HCT116 (cell line): Measurements from ENCODE around the gene COL23A1. TPM values are rescaled to one million over a fixed set of nuclear protein-coding genes. Genes with fewer than 3 reads are reported as not detected.

ENCODE experiments used
- ATAC-seq: fragments of 200-7000 bp; cut with Tn5 transposase; 2 replicates; pipeline ENCODE4 v1.9.1; 2020; ENCODE audit warnings: mild to moderate bottlenecking, moderate library complexity
- BruUV-seq: library from RNA; stranded (reverse); fragments of 400-500 nt; replicated peaks from 2 replicates; lab custom pipeline; 2021; lab: Mats Ljungman, UMichigan
- CTCF ChIA-PET: fragments of 300-600 bp; sonication (Branson Sonifier 250); formaldehyde crosslinking; loops from one replicate; lab custom pipeline; 2021; ENCODE audit warnings: antibody characterized with exemption; lab: Charles Lee
- POLR2A ChIA-PET: fragments of 300-600, 350-600 bp; sonication (Branson Sonifier 250); formaldehyde crosslinking; loops from one replicate; lab custom pipeline; 2021; ENCODE audit warnings: antibody characterized with exemption; lab: Charles Lee
- RAD21 ChIA-PET, 2 experiments: fragments of 300-600 bp; sonication (Branson Sonifier 250); formaldehyde crosslinking; loops; one replicate each; lab custom pipeline; 2023; ENCODE audit warnings: low total read pairs in 2 of 2; ENCODE audit not compliant: uncharacterized antibody in 2 of 2, unreplicated experiment in 2 of 2, low non-redundant PET in 1 of 2; lab: Charles Lee
- DNase-seq: peaks from one replicate; pipeline ENCODE4 v3.0.0-alpha.2; 2010; ENCODE audit warnings: low read depth, low spot score
- H2AFZ ChIP-seq: fragments of 200-600 bp; shearing (Covaris generic), sonication (generic); 2 replicates; pipeline ENCODE4 v1.6.1; 2017; ENCODE audit warnings: low read depth, mixed run types, mixed read lengths, antibody characterized with exemption, low read length; ENCODE audit not compliant: poor library complexity, severe bottlenecking
- H3K27ac ChIP-seq: 2 replicates; pipeline ENCODE4 v1.5.1; 2012; ENCODE audit warnings: low read depth, low read length
- H3K27me3 ChIP-seq: fragments of 200-600 bp; sonication (generic); 2 replicates; pipeline ENCODE4 v1.6.1; 2016; ENCODE audit warnings: mixed run types, low read length, mixed read lengths; ENCODE audit not compliant: insufficient read depth
- H3K36me3 ChIP-seq, 2 experiments: fragments of 200-500 bp in 1 of 2; fragments of 200-600 bp in 1 of 2; sonication (Bioruptor generic) in 1 of 2; sonication (generic) in 1 of 2; 2 replicates each; pipeline versions ENCODE4 v1.5.1 to v1.6.1; 2014 to 2016; ENCODE audit warnings: low read length in 2 of 2, inconsistent platforms in 1 of 2, mixed read lengths in 1 of 2, mixed run types in 1 of 2; ENCODE audit not compliant: insufficient read depth in 2 of 2, control insufficient read depth in 1 of 2
- H3K4me1 ChIP-seq, 2 experiments: fragments of 200-600 bp in 1 of 2; sonication (generic) in 1 of 2; 2 replicates each; pipeline versions ENCODE4 v1.5.1 to v1.6.1; 2012 to 2017; ENCODE audit warnings: low read length in 2 of 2, inconsistent platforms in 1 of 2, mild to moderate bottlenecking in 1 of 2, mixed read lengths in 1 of 2, mixed run types in 1 of 2, moderate library complexity in 1 of 2; ENCODE audit not compliant: insufficient read depth in 2 of 2, control insufficient read depth in 1 of 2
- H3K4me2 ChIP-seq: fragments of 200-600 bp; sonication (generic); 2 replicates; pipeline ENCODE4 v1.6.1; 2017; ENCODE audit warnings: mixed run types, low read length, mixed read lengths
- H3K4me3 ChIP-seq, 2 experiments: fragments of 200-600 bp in 1 of 2; sonication (generic) in 1 of 2; replicated peaks in 1 of 2; 2 replicates each; pipeline ENCODE4 v1.5.1; 2011 to 2016; ENCODE audit warnings: low read length in 2 of 2, control low read depth in 1 of 2, low read depth in 1 of 2, mild to moderate bottlenecking in 1 of 2, mixed read lengths in 1 of 2, mixed run types in 1 of 2
- H3K79me2 ChIP-seq: fragments of 200-600 bp; sonication (generic); 2 replicates; pipeline ENCODE4 v1.6.1; 2017; ENCODE audit warnings: mild to moderate bottlenecking, mixed run types, low read length, moderate library complexity, mixed read lengths; ENCODE audit not compliant: insufficient read depth
- H3K9ac ChIP-seq: fragments of 200-600 bp; sonication (generic); 2 replicates; pipeline ENCODE4 v1.6.1; 2016; ENCODE audit warnings: low read length, mixed read lengths
- H3K9me2 ChIP-seq: fragments of 200-600 bp; sonication (generic), shearing (Covaris generic); 2 replicates; pipeline ENCODE4 v1.6.1; 2017; ENCODE audit warnings: mixed run types, mild to moderate bottlenecking, moderate library complexity; ENCODE audit not compliant: insufficient read depth
- H3K9me3 ChIP-seq, 2 experiments: fragments of 200-500 bp in 1 of 2; fragments of 200-600 bp in 1 of 2; sonication (Bioruptor generic) in 1 of 2; sonication (generic) in 1 of 2; 2 replicates each; pipeline ENCODE4 v1.6.1; 2014 to 2017; ENCODE audit warnings: low read length in 2 of 2, mixed read lengths in 2 of 2, inconsistent platforms in 1 of 2, low read depth in 1 of 2, mild to moderate bottlenecking in 1 of 2, mixed run types in 1 of 2, moderate library complexity in 1 of 2; ENCODE audit not compliant: control insufficient read depth in 1 of 2, insufficient read depth in 1 of 2
- H4K20me1 ChIP-seq: fragments of 200-600 bp; sonication (generic), shearing (Covaris generic); 2 replicates; pipeline ENCODE4 v1.6.1; 2017; ENCODE audit warnings: mixed run types, mild to moderate bottlenecking, moderate library complexity; ENCODE audit not compliant: insufficient read depth
- CEBPB ChIP-seq: IDR thresholded peaks from 2 replicates; pipeline ENCODE4 v1.6.1; 2012; ENCODE audit warnings: low read depth
- EZH2 ChIP-seq: fragments of 200-600 bp; sonication (generic); IDR thresholded peaks from 2 replicates; pipeline ENCODE4 v1.6.1; 2017; ENCODE audit warnings: antibody characterized with exemption, mixed run types
- EZH2phosphoT487 ChIP-seq: fragments of 200-600 bp; IDR thresholded peaks from 2 replicates; pipeline ENCODE4 v1.6.1; 2018; ENCODE audit warnings: antibody characterized with exemption, borderline replicate concordance
- FOSL1 ChIP-seq: IDR thresholded peaks from 2 replicates; pipeline ENCODE4 v1.6.1; 2012; ENCODE audit warnings: low read depth
- JUND ChIP-seq: IDR thresholded peaks from 2 replicates; pipeline ENCODE4 v1.6.1; 2012
- POLR2AphosphoS5 ChIP-seq: IDR thresholded peaks from 2 replicates; pipeline ENCODE4 v1.6.1; 2011; ENCODE audit warnings: mild to moderate bottlenecking, low read depth, low read length, moderate library complexity
- REST ChIP-seq: IDR thresholded peaks from 2 replicates; pipeline ENCODE4 v1.6.1; 2012; ENCODE audit warnings: low read depth
- SP1 ChIP-seq: IDR thresholded peaks from 2 replicates; pipeline ENCODE4 v1.6.1; 2012; ENCODE audit warnings: low read depth
- ZFX ChIP-seq: fragments of 450-650 bp; IDR thresholded peaks from 2 replicates; pipeline ENCODE4 v1.6.1; 2017
- ZNF274 ChIP-seq: fragments of 200-500 bp; sonication (Bioruptor generic); IDR thresholded peaks from 2 replicates; pipeline ENCODE4 v1.6.1; 2014; ENCODE audit warnings: mild to moderate bottlenecking, low read depth, low read length, inconsistent platforms
- intact Hi-C: fragments of 100-400 bp; cut with micrococcal nuclease; formaldehyde crosslinking; loops from 2 replicates; pipeline ENCODE4 v1.10.0; 2022
- total RNA-seq: library from RNA; stranded (reverse); gene quantifications from one replicate; pipeline ENCODE4 v1.2.1, GENCODE V29; 2021; ENCODE audit not compliant: unreplicated experiment
- TF ChIP-seq, protein P1 (sequence below): IDR thresholded peaks from 2 replicates; pipeline ENCODE4 v1.6.1; 2012
- TF ChIP-seq, protein P2 (sequence below): IDR thresholded peaks from 2 replicates; pipeline ENCODE4 v1.6.1; 2012

Gene COL23A1
- total RNA-seq, 1 experiment from 2014 or later, result not detected

- Histone ChIP-seq H3K27me3 (no peaks in the 10 kb centered on the region), H3K9ac (no peak overlapping the region), H4K20me1 (no peaks in the 10 kb centered on the region), H3K79me2 (no peaks in the 10 kb centered on the region), H3K9me3 (no peaks in the 10 kb centered on the region), H3K36me3 (no peaks in the 10 kb centered on the region), H3K4me3 (no peak overlapping the region), H3K4me1 (peaks cover 0 to 3% of the 10 kb centered on the region in 2 experiments; a peak in 1 of 4 replicates), H3K4me2 (no peak overlapping the region), H3K27ac (no peak overlapping the region), H3K9me2 (no peaks in the 10 kb centered on the region), H2AFZ (no peak overlapping the region)
- TF ChIP-seq, protein P1, sequence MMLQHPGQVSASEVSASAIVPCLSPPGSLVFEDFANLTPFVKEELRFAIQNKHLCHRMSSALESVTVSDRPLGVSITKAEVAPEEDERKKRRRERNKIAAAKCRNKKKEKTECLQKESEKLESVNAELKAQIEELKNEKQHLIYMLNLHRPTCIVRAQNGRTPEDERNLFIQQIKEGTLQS, result no peak
- TF ChIP-seq, protein P2, sequence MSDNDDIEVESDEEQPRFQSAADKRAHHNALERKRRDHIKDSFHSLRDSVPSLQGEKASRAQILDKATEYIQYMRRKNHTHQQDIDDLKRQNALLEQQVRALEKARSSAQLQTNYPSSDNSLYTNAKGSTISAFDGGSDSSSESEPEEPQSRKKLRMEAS, result no peak
- TF ChIP-seq EZH2, result no peak
- no peak for TF ChIP-seq ZNF274
- TF ChIP-seq CEBPB, result no peak
- TF ChIP-seq SP1, result no peak
- TF ChIP-seq FOSL1, result no peak
- TF ChIP-seq POLR2AphosphoS5, result no peak
- TF ChIP-seq REST, result no peak
- TF ChIP-seq EZH2phosphoT487, result no peak
- no peak for TF ChIP-seq ZFX
- TF ChIP-seq JUND, result no peak
- DNase-seq, result no peak
- ChIA-PET CTCF (interaction anchor here (0.8 to 1.9 kb wide), 10 partner anchors 8 to 226 kb away, joined by 3 to 12 read pairs (median 4); no protein-coding TSS in a partner anchor), RAD21 (interaction anchor here in 1 of 2 experiments (1.0 kb wide), 1 partner anchor 181 kb away, joined by 4 read pairs; no protein-coding TSS in a partner anchor), POLR2A (no interaction called here)
- no TSS peak for BruUV-seq
- no peak for ATAC-seq
- intact Hi-C loops, result loop anchor here (2.0 kb wide), 1 partner anchor 90 kb away; no protein-coding TSS in a partner anchor
Observed at GRCh38 chr5:178460598-178460997, 129.6 kb downstream of the COL23A1 start.
